T-helper 17 cell (primary cell): ENCODE data around the gene FAT1. TPM values are rescaled to one million over a fixed set of nuclear protein-coding genes. Genes with fewer than 3 reads are reported as not detected.

Experiments
- ATAC-seq: fragments of 150-1000 bp; cut with Tn5 transposase; 2 replicates; pipeline ENCODE4 v1.10.0; 2021; ENCODE audit warnings: mild to moderate bottlenecking, moderate library complexity
- DNase-seq, 3 donors: peaks; one replicate each; pipeline versions ENCODE4 v3.0.0 to v3.0.0-alpha.2; 2020 to 2021
- H3K9me3 ChIP-seq: one replicate; pipeline ENCODE4 v1.7.0; 2013; ENCODE audit warnings: low read length, mild to moderate bottlenecking; ENCODE audit not compliant: control insufficient read depth, poor library complexity, severe bottlenecking
- H3K27ac Mint-ChIP-seq: one replicate; pipeline ENCODE4 v1.8.0; 2022; ENCODE audit warnings: mild to moderate bottlenecking, moderate library complexity, mixed read lengths
- H3K27me3 Mint-ChIP-seq: one replicate; pipeline ENCODE4 v1.8.0; 2022; ENCODE audit warnings: mixed read lengths
- H3K36me3 Mint-ChIP-seq: one replicate; pipeline ENCODE4 v1.8.0; 2022; ENCODE audit warnings: low read depth, mixed read lengths
- H3K4me1 Mint-ChIP-seq: one replicate; pipeline ENCODE4 v1.8.0; 2022; ENCODE audit warnings: mild to moderate bottlenecking, mixed read lengths
- H3K4me3 Mint-ChIP-seq: one replicate; pipeline ENCODE4 v1.8.0; 2022; ENCODE audit warnings: mild to moderate bottlenecking, moderate library complexity, mixed read lengths
- total RNA-seq, 4 donors: library from RNA in 2 of 4; stranded (reverse) in 2 of 4; gene quantifications; one replicate each; pipeline ENCODE4 v1.2.3 and lab custom pipeline; 2022 to 2026

The FAT1 gene
- total RNA-seq, 2 donors from 2014 or later = not detected

DNA sequence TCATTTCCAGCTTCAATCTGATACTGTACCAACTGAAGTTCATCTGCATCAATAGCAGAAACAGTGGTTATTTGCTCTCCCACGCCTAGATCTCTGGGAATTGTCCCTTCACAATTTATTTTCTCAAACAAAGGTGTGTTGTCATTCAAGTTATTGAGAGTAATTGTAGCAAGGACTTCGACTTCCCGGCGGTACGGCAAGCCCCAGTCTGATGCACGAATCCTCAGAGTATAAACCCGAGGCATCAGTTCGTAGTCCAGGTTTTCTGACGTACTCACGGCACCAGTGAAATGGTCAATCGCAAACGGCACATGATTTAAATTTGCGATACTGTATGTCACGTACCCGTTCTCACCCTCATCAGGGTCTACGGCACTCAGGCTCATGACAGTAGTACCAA is 15.7 kb downstream of the FAT1 start:
- Mint-ChIP-seq H3K4me3 (no peak overlapping the region), H3K36me3 (no peaks in the 10 kb centered on the region), H3K27me3 (no peaks in the 10 kb centered on the region), H3K27ac (no peak overlapping the region), H3K4me1 (no peaks in the 10 kb centered on the region)
- peaks cover 3% of the 10 kb centered on the region for H3K9me3 ChIP-seq
- no peak for DNase-seq
- no peak for ATAC-seq

DNA sequence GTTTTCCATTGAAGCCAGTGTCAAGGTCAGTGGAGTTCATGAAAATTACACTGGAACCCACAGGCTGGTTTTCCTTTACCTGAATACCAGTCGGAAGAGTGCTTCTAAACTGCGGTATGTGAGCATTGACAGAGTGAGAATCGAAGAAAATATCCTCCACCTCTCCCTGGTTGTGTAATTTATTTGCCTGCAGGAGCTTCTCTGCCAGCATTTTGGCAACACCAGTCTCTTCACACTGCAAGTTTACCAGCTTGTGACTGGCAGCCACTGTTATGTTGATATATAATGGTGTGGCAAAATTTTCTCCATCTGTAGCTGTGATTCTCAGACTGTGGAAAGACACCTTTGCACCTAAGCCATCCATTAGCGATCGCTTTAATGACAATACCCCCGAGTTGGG is 16.1 kb downstream of the FAT1 start:
- H3K27ac Mint-ChIP-seq = no peak overlapping the region
- H3K27me3 Mint-ChIP-seq = no peaks in the 10 kb centered on the region
- H3K4me3 Mint-ChIP-seq = no peak overlapping the region
- no peaks in the 10 kb centered on the region for H3K36me3 Mint-ChIP-seq
- no peak for ATAC-seq
- no peak for DNase-seq
- no peaks in the 10 kb centered on the region for H3K4me1 Mint-ChIP-seq
- H3K9me3 ChIP-seq = peaks cover 3% of the 10 kb centered on the region

DNA sequence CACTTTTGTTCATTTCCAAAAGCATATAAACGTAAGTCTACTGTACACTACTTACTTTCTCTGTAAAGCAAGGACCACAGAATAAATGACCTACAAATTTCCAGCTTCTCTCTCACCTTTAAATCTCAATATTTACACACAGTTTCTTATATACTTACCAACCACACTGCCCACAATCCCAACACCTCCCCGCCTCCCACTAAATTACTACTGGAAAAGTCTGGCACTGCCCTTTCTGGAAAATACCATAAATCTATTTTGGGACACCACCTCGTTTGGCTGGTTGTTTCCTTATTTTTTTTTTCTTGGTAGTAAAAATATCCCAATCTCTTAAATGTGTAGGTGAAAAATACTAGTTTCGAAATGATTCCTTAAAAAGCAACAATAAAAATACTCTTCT is 19.6 kb downstream of the FAT1 start:
- no peaks in the 10 kb centered on the region for H3K4me1 Mint-ChIP-seq
- H3K9me3 ChIP-seq = peaks cover 3% of the 10 kb centered on the region
- ATAC-seq (no peak), DNase-seq (no peak)
- H3K27ac Mint-ChIP-seq = no peak overlapping the region
- no peaks in the 10 kb centered on the region for H3K36me3 Mint-ChIP-seq
- H3K27me3 Mint-ChIP-seq = no peaks in the 10 kb centered on the region
- H3K4me3 Mint-ChIP-seq = no peak overlapping the region

DNA sequence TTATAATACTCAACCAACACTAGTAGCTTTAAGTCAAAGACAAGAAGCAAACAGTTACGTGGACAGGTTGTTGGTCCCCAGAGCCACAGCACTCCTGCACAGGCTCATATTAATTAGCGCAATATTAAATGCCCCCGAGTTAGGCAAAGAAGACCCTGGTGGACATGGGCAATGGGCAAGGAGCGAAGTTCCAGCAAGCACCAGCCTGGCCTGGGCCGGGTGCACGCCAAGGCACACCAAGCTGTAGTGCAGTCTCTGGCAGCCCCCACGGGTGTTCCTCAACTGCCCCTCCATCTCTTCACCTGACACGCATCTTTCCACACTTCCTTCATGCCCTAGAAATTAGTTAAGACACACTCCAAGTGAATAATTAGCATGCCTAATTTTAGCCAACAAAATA is 20.1 kb downstream of the FAT1 start:
- no peaks in the 10 kb centered on the region for H3K4me1 Mint-ChIP-seq
- no peak overlapping the region for H3K27ac Mint-ChIP-seq
- peaks cover 3% of the 10 kb centered on the region for H3K9me3 ChIP-seq
- DNase-seq = no peak
- no peak overlapping the region for H3K4me3 Mint-ChIP-seq
- H3K36me3 Mint-ChIP-seq = no peaks in the 10 kb centered on the region
- no peaks in the 10 kb centered on the region for H3K27me3 Mint-ChIP-seq
- ATAC-seq = no peak

DNA sequence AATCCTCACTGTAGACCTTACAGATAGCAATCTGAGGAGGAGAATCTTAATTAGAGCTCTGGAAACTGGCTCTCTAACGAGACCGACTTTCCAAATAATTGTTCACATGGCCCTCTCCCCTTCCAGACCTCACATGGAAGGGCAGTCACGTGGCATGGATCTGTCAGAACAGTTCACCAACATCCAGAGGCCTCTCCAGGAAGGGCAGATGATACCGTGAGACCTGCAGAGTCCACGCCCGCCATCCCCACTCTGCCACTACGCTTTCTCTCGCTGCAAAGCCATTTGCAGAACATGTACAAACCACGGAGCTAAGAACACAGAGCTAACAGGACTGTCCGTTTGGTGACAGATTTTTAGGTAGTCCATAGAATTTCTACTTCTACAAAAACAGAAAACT is 20.7 kb downstream of the FAT1 start:
- no peak for DNase-seq
- Mint-ChIP-seq H3K4me3 (no peak overlapping the region), H3K36me3 (no peaks in the 10 kb centered on the region), H3K27me3 (no peaks in the 10 kb centered on the region), H3K27ac (no peak overlapping the region), H3K4me1 (no peaks in the 10 kb centered on the region)
- peaks cover 3% of the 10 kb centered on the region for H3K9me3 ChIP-seq
- no peak for ATAC-seq

DNA sequence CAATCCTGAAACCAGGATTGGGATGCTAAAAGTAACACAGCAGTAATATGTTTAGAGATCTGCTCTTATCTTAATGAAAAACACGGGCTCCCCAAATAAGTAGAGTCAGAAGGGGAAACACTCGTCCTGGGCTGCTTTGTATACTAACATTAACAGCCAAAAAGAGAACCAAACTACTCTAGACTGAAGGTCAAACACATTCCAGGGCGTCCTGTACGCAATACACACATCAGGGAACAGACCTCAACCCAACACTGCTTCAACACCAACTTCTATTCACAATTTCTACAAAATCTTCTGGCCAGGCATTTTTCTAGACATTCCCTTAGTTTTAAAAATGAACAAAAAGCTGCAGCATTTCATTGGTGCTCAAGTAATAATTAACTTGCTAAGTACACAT is 21.4 kb downstream of the FAT1 start:
- Mint-ChIP-seq H3K36me3 (no peaks in the 10 kb centered on the region), H3K4me3 (no peak overlapping the region), H3K27ac (no peak overlapping the region), H3K27me3 (no peaks in the 10 kb centered on the region), H3K4me1 (no peaks in the 10 kb centered on the region)
- H3K9me3 ChIP-seq = peaks cover 3% of the 10 kb centered on the region
- DNase-seq (no peak), ATAC-seq (no peak)

DNA sequence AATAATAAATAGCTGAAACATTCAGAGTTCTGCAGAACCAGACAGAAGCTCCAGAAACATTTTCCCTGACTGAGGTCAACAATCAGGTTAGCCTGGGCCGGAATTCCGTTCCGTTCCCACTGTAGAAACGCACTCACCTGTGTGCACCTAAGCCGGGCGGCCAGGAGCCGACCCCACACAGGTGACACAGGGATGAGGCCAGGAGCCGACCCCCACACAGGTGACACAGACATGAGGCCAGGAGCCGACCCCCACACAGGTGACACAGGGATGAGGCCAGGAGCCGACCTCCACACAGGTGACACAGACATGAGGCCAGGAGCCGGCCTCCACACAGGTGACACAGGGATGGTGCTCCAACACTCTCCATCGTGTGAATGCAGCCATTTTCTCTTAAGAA is 21.9 kb downstream of the FAT1 start:
- H3K27ac Mint-ChIP-seq = no peak overlapping the region
- no peak for DNase-seq
- no peak overlapping the region for H3K4me3 Mint-ChIP-seq
- ATAC-seq = no peak
- H3K9me3 ChIP-seq = peaks cover 3% of the 10 kb centered on the region
- H3K4me1 Mint-ChIP-seq = no peaks in the 10 kb centered on the region
- H3K36me3 Mint-ChIP-seq = no peaks in the 10 kb centered on the region
- no peaks in the 10 kb centered on the region for H3K27me3 Mint-ChIP-seq

DNA sequence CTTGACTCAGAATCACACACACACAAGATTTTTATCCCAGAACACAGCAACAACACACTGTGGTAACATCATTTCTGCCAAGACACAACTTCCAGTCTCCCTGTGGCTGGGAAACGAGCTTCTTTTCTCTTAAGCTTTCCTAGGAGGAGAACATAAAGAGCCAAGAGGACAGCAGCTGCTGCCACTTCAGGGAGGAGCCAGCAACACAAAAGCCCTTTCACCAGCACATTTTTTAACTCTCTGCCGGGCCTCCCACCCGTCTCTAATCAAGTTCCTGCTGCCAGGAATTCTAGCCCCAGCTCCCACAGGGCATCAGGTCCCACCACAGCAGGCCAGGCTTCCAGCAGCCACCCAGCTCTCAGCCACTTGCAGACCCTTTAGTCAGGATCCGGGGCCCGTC is 22.4 kb downstream of the FAT1 start:
- Mint-ChIP-seq H3K4me3 (no peak overlapping the region), H3K36me3 (no peaks in the 10 kb centered on the region), H3K4me1 (no peaks in the 10 kb centered on the region), H3K27ac (no peak overlapping the region), H3K27me3 (no peaks in the 10 kb centered on the region)
- ATAC-seq (no peak), DNase-seq (no peak)
- H3K9me3 ChIP-seq = peaks cover 3% of the 10 kb centered on the region

DNA sequence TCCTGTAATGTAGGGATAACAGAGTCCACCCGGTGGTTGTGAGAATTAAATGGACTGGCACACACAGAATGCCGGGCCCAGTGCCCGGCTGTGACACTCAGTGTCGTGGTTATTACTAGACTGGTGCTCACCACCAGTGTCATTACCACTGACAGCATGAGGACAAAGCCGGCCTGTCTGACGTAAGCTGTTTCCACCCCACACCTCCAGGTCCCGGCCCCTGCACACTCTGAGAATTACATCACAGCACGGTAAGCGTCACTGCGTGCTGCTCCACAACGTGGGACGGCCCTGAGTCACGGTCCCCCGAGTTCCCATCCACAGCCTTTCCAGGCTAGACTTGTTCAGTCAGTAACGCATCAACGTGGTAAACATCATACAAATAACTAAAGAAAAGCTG is 22.9 kb downstream of the FAT1 start:
- H3K9me3 ChIP-seq = peaks cover 3% of the 10 kb centered on the region
- H3K27me3 Mint-ChIP-seq = no peaks in the 10 kb centered on the region
- no peaks in the 10 kb centered on the region for H3K4me1 Mint-ChIP-seq
- DNase-seq (no peak), ATAC-seq (no peak)
- H3K4me3 Mint-ChIP-seq = no peak overlapping the region
- H3K27ac Mint-ChIP-seq = no peak overlapping the region
- H3K36me3 Mint-ChIP-seq = no peaks in the 10 kb centered on the region

DNA sequence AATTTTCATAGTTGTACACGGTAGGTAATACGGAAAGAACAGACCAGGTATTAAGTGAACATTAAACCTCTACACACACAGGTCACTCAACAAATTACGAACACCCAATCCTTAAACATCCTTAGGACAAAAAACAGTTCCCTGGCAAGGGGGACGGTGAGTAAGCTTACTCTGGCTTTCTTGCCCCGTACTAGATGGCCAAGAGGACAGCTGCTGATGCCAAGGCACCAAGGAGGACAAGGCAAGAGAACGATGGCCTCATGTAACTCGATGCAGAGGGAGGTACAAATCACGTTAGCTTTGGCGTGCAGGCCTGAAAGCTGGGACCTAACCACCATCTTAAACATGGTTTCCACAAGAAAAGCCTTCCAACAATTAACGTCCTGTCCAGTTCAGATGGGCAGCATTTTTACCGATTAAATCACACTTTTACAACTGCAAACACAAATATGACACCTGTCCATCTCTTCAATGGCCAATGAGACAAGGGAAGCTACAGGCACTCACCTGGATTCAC is 23.7 kb downstream of the FAT1 start:
- no peaks in the 10 kb centered on the region for H3K27me3 Mint-ChIP-seq
- H3K36me3 Mint-ChIP-seq = no peaks in the 10 kb centered on the region
- H3K4me1 Mint-ChIP-seq = no peaks in the 10 kb centered on the region
- H3K27ac Mint-ChIP-seq = no peak overlapping the region
- DNase-seq = no peak
- H3K9me3 ChIP-seq = peaks cover 3% of the 10 kb centered on the region
- ATAC-seq = no peak
- H3K4me3 Mint-ChIP-seq = no peak overlapping the region

DNA sequence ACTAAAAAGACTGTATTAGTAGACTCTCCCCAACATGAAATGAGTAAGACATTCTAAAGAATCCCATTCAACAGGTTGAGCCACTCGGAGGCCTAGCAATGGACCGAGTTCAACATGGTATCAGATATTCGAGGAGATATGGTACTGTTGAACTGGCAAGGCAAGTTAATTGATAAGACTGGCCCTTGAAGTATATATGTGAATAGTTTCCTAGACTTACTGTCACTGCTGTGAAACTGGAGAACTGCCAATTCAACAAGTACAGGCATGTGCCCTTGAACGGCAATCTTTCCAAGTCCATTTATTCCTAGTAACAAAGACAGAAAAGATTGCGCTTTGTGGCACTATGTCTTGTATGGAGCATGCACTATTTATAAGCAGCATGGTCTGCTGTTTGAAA is 24.4 kb downstream of the FAT1 start:
- Mint-ChIP-seq H3K4me1 (no peaks in the 10 kb centered on the region), H3K27me3 (no peaks in the 10 kb centered on the region), H3K36me3 (no peaks in the 10 kb centered on the region), H3K27ac (no peak overlapping the region), H3K4me3 (no peak overlapping the region)
- ATAC-seq = no peak
- DNase-seq = no peak
- H3K9me3 ChIP-seq = peaks cover 3% of the 10 kb centered on the region

DNA sequence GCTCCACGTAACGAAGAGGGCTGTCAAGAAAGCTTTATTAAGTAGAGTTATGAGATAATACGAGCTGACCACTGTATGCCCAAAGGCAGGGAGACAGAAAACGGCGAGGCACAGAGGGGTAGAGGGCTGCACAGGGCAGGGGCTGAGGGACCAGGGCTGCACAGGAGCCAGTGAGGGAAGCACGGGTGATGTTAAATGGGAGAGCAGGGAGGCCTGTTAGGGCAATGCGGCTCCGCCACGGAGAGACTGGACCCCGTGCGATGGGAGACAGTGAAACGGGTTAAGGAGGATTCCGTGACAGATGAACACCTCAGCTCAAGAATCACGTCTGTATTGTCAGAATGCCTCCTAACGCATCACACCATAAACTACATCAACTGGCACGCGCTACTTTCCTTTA is 25.1 kb downstream of the FAT1 start:
- no peak for DNase-seq
- ATAC-seq = no peak
- no peaks in the 10 kb centered on the region for H3K27me3 Mint-ChIP-seq
- peaks cover 3% of the 10 kb centered on the region for H3K36me3 Mint-ChIP-seq
- no peaks in the 10 kb centered on the region for H3K9me3 ChIP-seq
- H3K4me1 Mint-ChIP-seq = no peaks in the 10 kb centered on the region
- H3K4me3 Mint-ChIP-seq = no peak overlapping the region
- H3K27ac Mint-ChIP-seq = no peak overlapping the region

DNA sequence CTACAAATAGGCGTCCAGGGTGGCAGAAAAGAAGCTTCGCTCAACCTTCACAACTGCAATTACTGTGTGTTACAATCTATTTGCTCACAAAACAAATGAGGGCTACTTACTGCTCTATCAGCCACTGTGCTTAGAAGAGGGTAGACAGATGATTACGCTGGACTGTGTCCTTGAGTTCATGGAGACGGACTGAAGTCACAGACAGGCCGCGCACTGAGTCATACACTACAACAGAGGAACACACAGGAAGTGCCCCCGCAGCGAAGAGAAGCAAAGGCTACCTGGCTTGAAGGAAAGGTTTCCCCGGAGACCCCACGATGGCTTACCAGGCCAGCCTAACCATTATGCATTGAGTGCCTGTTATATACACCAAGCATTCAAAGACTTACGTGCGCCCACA is 25.6 kb downstream of the FAT1 start:
- no peaks in the 10 kb centered on the region for H3K9me3 ChIP-seq
- Mint-ChIP-seq H3K27ac (no peak overlapping the region), H3K36me3 (peaks cover 3% of the 10 kb centered on the region), H3K27me3 (no peaks in the 10 kb centered on the region), H3K4me3 (no peak overlapping the region), H3K4me1 (no peaks in the 10 kb centered on the region)
- no peak for ATAC-seq
- no peak for DNase-seq

DNA sequence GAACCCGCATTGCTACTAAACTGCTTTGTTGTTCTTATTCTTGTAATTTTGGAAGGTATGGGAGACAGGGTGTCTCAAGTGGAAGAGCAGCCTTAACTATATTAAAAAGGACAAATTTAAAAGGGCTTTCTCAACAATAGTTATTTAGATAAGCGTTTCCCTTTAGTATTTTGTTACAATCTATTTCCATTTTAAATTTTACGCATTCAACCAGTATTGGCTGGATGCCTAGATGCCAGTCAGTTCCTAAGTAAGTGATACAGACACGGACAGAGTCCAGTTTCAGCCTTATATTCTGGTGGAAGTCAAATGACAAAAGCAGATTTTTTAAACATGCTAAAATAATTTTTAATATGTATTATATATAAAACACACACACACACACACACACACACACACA is 28.3 kb downstream of the FAT1 start:
- ATAC-seq (no peak), DNase-seq (no peak)
- Mint-ChIP-seq H3K4me1 (no peaks in the 10 kb centered on the region), H3K27me3 (no peaks in the 10 kb centered on the region), H3K4me3 (no peak overlapping the region), H3K36me3 (peaks cover 3% of the 10 kb centered on the region), H3K27ac (no peak overlapping the region)
- no peaks in the 10 kb centered on the region for H3K9me3 ChIP-seq

DNA sequence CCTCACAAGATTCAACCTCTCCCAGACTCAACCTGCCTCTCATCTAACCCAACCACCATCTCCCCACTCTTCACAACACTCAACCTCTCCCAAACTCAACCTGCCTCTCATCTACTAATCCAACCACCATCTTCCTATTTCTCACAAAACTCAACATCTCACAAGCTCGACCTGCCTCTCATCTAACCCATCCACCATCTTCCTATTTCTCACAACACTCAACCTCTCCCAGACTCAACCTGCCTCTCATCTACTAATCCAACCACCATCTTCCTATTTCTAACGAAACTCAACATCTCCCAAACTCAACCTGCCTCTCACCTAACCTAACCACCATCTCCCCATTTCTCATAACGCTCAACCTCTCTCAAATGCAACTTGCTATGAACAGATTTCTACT is 29.8 kb downstream of the FAT1 start:
- DNase-seq = no peak
- Mint-ChIP-seq H3K4me3 (no peak overlapping the region), H3K36me3 (peaks cover 3% of the 10 kb centered on the region), H3K27ac (no peak overlapping the region), H3K4me1 (no peaks in the 10 kb centered on the region), H3K27me3 (no peaks in the 10 kb centered on the region)
- no peak for ATAC-seq
- H3K9me3 ChIP-seq = no peaks in the 10 kb centered on the region
